GM19023 (cell line): ENCODE results near the gene KPNA2.
A peak's percentile ranks its signal among the peaks of the same experiment; 100 is the strongest.
"Not testable (repeated sequence)": the region's sequence is repeated elsewhere in the genome, so short reads cannot be mapped to it uniquely, and the experiment has no call there.

Source experiments
- ATAC-seq: cut with Tn5 transposase; IDR thresholded peaks from one replicate; pipeline ENCODE4 v1.9.1; 2021; ENCODE audit warnings: mild to moderate bottlenecking, moderate library complexity; ENCODE audit not compliant: unreplicated experiment

KPNA2 gene

DNA sequence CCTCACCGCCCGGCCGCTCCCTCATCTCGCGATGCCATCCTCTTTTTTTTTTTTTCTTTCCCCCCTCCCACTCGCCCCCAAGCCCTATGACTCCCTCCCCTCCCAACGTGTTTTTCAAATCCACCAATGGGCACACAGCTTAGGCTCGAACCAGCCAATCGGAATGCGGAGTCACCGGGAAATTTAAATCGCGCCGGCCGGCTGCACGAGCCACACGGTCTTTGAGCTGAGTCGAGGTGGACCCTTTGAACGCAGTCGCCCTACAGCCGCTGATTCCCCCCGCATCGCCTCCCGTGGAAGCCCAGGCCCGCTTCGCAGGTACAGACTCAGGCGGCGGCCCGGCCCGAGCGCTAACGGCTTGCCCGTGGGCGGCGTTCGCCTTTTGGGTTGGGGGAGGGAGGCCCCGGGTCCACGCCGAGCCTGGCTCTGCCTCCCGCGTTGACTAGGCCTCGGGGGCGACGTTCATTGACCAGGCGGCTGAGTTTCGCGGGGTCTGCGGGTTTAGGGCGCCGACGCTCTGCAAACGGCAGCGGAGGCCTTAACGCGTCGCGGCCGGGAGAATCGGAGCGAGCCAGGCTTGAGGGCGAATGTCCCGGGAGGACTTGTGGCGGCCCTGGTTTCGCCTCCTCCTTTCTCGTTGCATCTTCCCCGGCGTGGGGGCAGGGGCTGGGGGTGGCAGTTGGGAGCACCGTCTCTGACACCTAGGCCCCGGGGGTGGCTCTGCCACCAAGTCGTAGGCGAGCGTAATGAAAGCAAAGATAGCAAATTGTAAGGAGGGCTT is at the start of gene KPNA2:
KPNA2 (plus strand) TSS at position 213 of the 781 bp plus-strand sequence. CDS start 1,398 bp downstream, outside the sequence.
- ATAC-seq: peak; percentile 98

DNA sequence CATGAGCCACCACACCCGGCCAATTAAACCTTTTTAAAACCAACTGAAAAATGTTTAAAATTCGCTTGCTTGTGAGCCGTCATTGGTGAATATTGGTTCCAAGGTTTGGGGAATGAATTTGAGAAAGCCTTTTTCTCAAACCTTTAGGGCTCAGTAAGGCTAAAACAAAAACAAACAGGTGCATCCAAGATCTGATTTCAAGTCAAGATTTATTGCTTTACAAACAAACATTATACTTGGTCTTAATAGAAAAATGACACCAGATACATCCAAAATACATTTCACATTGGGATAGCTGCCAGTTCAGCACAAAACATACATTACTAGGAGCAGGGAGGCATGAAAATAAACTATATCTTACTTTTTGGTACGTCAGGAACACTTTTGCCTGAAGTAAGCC is 44.6 kb upstream of the KPNA2 start:
- no peak for ATAC-seq

DNA sequence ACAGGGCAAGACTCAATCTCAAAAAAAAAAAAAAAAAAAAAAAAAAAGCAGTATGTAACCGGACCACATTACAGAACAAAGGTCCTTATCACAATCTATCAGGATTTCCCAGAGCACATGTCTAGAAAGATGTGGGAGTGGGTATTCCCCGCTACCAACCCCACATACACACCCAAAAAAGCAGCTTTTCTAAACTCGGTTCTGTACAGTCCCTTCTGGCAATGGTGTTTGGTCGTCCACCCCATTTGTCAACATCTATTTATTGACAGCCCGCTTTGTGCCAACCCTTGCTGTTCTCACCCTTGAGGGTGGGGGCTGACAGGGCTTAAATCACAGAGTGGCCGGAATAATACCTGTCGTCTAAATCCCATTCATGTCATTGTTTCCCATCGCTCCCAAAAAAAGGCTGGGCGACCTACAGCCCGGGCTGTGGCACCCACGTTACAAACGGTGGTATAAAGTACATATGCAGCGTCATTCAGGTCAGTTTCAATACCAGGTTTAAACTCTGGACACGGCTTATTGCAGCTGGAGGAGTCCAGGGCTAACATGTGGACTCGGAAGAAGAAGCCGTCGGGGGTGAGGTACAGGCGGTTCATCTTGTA is 42.9 kb upstream of the KPNA2 start:
- no peak for ATAC-seq

DNA sequence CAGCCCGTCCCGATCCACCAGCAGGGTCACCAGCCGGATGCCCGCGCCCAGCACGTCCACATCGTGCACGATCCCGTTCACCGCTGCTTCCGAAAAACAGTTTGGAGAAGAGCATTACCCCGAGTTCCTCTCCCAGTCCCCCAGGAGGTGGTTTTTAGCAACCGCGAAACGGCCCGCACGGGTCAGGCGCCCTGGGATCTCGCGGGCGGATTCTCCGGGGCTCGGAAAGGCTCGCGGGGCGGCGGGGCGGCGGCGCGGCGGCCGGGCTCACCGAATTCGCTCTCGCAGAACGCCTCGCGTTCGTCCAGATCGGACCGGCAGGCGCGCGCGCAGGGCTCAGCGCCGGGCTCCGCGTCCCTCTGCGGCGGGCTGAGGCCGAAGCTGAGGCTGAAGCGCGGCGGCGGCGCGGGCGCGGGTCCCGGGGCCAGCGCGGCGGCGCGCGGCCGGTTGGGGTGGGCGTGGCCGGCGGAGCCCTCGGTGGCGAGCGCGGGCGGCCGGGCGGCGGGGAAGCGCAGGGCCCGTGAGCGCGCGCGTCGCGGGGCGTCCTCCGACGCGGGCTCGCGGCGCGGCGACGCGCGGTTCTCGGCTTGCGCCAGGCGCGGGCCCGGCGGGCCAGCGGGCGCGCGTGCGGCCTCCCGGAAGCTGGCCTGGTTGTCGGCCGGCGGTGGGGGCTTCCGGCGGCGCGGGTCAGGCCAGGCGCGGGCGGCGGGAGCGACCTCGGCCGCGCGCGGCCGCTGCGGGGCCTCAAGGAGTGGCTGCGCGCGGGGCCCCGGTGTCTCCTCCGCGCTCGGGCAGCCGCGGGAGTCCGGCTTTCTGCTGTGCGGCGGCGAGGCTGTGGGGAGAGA is 42.2 kb upstream of the KPNA2 start:
- peak; percentile 75 for ATAC-seq

DNA sequence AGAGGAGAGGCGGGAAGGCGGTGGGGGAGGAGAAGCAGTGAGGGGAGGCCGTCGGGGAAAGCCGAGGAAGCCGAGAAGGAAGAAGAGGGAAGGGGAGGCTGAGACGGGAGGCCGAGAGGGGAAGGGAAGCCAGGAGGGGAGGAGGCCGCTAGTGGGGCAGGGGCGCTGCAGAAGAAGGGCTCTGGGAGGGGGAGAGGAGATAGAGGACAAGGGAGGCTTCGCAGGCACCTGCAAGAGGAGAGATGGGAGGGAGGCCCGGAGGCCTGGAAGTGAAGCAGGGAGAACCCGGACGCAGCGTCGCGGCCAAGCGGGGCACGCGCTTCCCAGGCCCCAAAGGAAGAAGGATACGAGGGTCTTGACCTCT is 41.6 kb upstream of the KPNA2 start:
- peak; percentile 2 for ATAC-seq

DNA sequence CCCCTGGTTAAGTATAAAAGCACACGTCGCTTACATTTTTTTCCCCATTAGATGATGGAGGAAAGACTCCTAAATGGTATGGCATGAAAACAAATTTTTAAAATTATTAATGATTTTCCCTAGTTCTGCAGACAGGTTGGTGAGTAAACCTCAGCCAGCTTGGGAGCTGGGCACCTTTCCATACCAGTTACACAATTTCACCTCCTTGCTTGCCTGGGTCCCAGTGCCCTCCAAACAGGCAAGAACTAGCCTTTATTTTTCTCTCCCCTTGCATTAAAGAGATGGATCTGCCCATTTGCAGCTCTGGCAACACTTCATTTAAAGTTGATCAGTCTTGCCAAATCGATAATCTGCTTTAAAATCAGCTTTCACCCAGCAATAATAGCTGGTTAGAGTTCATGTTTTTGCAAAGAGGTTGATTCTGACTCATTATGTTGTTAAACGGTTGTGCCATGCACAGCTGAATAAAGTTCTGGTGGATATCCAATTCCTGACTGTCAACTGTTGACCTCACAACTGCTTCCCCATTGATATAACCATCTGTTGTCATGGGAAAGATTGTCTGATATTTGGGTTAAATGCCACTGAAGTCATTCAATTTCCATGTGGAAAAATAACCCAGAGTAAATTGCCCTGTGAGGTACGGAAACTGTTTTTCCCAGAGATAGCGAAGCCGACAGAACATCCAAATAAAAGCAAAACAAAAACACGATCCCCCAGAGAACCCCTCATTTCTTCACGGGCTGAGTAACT is 40.5 kb upstream of the KPNA2 start:
- no peak for ATAC-seq

DNA sequence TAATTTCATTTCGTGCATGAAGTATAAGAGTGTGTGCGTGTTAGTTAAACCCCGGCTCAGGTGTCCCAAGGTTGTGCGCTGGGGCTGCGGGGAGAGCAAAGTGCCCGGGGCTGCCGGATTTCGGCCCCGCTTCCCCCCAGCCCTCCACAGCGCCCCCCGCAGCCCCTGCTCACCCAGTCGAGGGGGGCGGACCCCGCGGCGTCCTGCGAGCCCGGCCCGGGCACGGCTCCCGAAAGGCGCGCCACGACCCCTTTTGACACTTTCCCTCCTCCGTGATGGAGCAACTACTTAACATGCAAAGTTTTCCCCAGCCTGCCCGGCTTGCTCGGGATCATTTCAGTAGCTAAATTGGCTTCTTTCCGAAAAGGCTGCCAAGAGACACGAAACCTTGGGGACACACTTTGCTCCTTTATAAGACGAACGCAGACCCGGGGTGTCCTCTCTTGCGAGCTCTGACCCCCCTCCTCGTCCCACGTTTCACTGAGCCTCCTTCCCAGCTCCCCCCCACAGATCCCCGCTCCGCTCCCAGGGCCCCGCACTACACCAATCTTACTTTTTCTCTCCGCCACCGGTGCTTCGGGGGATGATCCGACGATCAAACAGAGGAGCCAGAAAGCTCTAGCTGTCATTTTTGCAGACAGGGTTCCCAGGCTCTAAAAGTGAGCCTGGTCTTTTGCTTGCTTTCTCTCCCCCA is 39.8 kb upstream of the KPNA2 start:
- no peak for ATAC-seq

DNA sequence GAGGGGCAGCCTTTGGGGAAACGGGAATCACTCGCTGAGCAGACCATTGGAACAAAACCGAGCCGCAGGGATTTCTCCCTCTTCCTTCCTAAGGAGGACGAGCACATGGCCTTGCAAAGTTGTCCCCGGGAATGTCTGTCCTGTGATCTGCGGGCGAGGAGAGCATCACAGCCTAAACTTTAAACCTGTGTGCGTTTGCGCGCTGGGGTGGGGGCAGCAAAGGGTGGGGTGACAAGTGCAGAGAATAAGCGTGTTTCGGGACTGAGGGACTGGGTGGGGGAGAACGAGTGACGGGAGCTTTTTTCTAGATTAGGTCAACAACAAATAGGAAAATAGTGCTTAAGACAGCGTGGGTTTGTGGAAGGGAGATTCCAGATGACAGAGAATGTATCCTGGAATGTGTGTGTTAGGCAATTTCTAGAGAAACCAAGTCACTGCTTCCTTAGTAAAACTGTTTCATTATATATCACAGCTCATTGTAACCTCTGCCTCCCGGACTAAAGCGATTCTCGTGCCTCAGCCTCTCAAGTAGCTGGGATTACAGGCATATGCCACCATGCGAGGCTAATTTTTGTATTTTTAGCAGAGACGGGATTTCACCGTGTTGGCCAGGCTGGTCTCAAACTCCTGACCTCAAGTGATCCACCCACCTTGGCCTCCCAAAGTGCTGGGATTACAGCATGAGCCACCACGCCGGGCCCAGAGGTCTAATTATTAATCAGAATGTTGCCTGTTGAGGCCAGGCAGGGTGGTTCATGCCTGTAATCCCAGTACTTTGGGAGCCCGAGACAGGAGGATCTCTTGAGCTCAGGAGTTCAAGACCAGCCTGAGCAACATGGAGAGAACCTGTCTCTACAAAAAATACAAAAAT is 39.0 kb upstream of the KPNA2 start, which contains the start of gene C17orf58:
C17orf58 (minus strand) TSS at position 169 of the 871 bp plus-strand sequence. CDS start 271 bp downstream, outside the sequence.
- not testable (repeated sequence) for ATAC-seq

DNA sequence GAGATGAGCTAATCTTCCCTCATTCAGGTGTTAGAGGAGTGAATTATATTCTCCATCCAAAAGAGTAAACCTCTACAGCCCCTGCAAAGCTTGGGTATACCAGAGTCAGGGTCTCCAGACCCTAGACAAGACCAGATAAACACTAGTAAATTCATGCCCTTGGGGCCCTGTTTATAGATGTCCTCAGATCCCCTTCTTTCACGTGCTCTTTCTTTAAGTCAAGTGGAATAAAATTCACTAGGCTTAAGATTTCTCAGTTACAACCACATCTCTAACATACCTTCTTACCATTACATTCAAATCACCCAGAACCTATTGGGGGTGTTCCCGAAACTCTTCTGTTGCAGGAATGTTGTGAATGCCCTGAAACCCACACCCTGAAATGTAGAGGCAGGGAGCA is 37.1 kb upstream of the KPNA2 start:
- ATAC-seq: no peak

DNA sequence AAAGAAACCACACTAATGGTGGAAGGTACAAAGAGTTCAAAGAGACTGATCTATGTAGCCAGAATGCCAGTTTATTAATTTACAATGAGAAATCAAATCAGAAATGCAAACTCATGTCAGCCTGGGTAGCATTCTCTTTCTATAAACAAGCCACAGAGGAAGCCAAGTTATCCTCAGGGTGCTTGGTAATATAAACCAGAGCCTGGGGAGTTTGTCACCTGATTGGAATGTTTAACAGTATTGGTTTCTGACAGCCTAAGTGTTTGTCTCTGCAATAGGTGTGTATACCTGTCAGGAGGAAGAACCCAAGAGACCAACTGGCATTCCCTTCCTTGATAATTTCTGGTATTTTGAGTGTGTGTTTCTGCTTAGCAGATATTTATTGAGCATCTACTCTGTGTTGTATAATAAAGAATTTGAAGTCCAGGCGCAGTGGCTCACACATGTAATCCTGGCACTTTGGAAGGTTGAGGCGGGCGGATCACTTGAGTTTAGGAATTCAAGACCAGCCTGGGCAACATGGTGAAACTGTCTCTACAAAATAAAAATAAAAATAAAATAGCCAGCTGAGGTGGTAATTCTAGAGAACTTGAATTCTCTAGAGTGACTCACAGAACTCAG is 36.1 kb upstream of the KPNA2 start:
- no peak for ATAC-seq

DNA sequence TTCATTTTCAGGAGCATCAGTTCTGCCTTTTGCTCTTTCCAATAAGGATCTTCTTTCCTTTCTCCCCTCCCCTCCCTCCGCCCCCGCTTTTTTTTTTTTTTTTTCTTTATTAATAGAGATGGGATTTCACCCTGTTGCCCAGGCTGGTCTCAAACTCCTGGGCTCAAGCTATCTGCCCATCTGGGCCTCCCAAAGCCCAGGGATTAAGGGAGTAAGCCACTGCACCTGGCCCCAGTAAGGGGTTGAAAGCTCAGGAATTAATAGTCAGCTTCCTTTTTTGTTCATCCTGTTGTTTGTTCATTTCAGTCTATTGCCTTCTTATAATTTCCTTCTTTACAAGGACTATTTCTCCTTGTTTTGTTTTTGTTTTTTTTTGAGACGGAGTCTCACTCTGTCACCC is 31.3 kb upstream of the KPNA2 start:
- ATAC-seq: no peak

DNA sequence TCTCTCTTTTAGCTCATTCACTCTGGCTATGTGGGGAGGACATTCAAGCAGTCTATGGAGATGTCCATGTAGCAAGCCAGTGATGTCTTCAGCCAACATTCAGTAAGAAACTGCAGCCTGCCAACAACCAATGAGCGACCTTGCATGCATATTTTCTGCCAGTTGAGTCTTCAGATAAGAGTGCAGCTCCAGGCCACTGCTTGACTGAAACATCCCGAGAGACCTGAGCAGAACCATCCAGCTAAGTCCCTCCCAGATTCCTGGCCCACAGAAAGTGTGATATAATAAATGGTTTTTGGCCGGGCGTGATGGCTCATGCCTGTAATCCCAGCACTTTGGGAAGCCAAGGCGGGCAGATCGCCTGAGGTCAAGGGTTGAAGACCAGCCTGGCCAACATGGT is 28.7 kb upstream of the KPNA2 start:
- no peak for ATAC-seq

DNA sequence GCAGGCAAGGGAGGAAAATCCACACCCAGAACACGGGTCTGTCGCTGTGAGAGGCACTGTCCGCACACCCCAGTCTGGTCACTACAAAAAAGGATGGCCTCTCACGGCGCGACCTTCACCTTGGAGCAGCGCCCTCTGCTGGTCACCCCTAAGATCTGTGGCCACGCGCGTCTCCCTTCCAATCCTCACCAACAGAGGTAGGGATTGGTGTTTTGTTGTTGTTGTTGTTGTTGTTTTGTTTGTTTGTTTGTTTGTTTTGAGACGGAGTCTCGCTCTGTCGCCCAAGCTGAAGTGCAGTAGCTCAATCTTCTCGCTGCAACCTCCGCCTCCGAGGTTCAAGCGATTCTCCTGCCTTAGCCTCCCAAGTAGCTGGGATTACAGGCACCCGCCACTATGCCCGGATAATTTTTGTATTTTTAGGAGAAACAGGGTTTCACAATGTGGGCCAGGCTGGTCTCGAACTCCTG is 24.3 kb upstream of the KPNA2 start:
- peak; percentile 77 for ATAC-seq

DNA sequence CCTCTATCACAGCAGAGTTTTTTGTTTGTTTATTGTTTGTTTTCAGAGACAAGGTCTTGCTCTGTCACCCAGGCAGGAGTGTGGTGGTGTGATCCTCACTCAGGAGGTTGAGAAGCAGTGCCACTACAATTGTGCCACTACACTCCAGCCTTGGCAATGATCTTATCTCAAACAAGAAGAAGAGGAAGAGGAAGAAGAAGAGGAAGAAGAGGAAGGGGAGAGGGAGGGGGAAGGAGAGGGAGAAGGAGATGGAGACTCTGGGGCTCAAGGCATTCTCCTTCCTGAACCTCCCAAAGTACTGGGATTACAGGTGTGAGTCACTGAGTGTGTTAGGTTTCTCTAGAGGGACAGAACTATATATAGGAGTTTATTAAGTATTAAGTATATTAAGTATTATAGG is 22.1 kb upstream of the KPNA2 start:
- no peak for ATAC-seq

DNA sequence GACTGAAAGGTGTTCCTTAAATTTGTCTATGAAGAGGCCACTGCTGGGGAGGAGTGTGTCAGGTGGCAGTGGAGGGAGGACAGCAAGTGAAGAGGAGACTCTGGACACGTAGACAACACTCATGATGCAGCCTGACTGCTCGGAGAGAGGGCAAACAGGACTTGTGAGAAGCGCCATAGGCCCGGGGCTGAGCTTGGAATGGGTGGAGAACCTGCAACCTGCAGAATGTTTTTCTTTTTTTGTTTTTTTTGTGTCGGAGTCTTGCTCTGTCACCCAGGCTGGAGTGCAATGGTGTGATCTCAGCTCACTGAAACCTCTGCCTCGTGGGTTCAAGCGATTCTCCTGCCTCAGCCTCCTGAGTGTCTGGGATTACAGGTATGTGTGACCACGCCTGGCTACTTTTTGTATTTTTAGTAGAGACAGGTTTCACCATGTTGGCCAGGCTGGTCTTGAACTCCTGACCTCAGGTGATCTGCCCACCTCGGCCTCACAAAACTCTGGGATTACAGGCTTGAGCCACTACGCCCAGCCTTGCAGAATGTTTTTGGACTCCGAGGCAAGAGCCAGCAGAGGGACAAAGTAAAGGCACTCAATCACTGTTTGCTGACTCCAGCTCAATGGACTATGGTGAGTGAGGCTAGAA is 20.3 kb upstream of the KPNA2 start:
- ATAC-seq: no peak

DNA sequence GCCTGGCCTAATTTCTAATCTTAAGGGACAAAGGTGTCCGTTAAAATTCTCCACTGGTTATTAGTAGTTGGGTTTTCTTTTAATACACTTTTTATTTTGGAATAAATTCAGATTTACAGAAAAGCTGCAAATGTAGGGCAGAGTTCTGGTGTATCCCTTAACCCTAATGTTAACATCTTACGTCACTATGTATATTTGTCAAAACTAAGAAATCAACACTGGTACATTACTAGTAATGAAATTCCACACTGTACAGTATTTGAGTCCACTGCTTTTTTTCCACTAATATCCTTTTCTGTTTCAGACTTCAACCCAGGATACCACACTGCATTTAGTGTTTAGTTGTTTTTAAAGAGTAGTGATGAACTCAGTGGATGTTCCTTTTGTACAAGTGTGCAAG is 18.7 kb upstream of the KPNA2 start:
- no peak for ATAC-seq

DNA sequence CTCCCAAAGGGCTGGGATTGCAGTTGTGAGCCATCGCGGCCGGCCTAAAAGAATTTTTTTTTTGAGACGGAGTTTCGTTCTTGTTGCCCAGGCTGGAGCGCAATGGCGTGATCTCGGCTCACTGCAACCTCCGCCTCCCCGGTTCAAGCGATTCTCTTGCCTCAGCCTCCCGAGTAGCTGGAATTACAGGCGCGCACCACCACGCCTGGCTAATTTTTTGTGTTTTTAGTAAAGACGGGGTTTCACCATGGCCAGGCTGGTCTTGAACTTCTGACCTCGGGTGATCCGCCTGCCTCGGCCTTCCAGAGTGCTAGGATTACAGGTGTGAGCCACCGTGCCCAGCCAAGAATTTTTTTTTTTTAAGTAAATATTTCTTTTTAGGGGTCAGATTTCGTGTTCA is 17.0 kb upstream of the KPNA2 start:
- not testable (repeated sequence) for ATAC-seq

DNA sequence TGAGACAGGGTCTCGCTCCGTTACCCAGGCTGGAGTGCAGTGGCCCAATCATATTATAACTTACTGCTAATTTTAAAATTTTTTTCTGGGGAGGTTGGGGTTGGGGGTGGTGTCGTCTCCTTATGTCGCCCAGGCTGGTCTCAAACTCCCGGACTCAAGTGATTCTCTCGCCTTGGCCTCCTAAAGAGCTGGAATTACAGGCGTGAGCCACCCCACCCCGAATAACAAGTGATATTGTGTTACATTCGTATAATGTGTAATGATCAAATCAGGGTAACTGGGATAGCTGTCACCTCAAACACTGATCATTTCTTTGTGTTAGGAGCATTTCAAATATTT is 16.2 kb upstream of the KPNA2 start:
- ATAC-seq: no peak
